Measurements from ENCODE around the gene SSPN.

The SSPN gene

DNA sequence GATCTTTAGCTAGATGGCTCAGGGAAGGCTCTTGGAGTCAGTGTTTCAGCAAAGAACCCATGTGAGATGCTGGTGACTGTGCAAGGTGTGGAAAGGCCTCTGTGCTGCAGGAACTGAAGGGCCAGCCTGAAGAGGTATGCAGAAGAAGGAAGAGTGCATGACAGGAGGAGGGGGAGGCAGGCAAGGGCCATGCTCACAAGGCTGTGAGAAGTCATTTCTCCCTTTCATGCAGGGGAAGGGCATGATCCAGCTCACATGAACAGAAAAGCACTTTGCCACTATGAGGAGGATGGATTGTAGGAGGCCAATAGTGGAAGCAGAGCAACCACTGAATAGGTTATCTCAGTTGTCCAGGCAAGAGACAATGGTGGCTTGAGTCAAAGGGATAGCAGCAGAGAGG, 83.7 kb downstream of the SSPN start:
- Histone ChIP-seq H3K27ac (no peak overlapping the region), H3K36me3 (no peaks in the 10 kb centered on the region), H3K27me3 (ENCODE audit: insufficient read depth, low read depth, severe bottlenecking) (no peaks in the 10 kb centered on the region), H3K9me3 (ENCODE audit: severe bottlenecking) (no peaks in the 10 kb centered on the region), H3K4me3 (ENCODE audit: low read depth, low read length) (no peak overlapping the region)
- TF ChIP-seq, protein P1, sequence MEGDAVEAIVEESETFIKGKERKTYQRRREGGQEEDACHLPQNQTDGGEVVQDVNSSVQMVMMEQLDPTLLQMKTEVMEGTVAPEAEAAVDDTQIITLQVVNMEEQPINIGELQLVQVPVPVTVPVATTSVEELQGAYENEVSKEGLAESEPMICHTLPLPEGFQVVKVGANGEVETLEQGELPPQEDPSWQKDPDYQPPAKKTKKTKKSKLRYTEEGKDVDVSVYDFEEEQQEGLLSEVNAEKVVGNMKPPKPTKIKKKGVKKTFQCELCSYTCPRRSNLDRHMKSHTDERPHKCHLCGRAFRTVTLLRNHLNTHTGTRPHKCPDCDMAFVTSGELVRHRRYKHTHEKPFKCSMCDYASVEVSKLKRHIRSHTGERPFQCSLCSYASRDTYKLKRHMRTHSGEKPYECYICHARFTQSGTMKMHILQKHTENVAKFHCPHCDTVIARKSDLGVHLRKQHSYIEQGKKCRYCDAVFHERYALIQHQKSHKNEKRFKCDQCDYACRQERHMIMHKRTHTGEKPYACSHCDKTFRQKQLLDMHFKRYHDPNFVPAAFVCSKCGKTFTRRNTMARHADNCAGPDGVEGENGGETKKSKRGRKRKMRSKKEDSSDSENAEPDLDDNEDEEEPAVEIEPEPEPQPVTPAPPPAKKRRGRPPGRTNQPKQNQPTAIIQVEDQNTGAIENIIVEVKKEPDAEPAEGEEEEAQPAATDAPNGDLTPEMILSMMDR (IDR thresholded peaks at IDR 0.05; ENCODE audit: low read depth, low read length): no peak
- DNase-seq: no peak

DNA sequence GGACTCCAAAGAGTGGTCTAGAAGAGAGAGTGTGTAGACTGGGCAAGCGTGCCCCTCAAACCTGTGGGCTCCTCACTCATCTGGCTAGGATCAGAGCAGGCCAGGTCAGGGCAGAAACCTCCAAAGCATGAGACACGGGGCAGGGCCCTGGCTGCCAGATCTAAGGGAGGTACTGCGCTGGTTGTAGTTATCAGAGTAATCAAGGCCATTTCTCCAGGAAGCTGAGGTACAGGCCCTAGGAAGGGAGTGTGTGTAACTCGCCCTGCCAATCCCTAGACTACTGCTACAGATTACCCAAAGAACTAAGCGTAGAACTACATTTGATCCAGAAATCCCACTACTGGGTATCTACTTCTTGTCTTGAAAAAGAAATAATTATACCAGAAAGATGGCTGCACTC, 84.5 kb downstream of the SSPN start:
- TF ChIP-seq, protein P1 (IDR thresholded peaks at IDR 0.05; ENCODE audit: low read depth, low read length): no peak
- no peaks in the 10 kb centered on the region for H3K27me3 ChIP-seq (ENCODE audit: insufficient read depth, low read depth, severe bottlenecking)
- no peaks in the 10 kb centered on the region for H3K36me3 ChIP-seq
- H3K4me3 ChIP-seq (ENCODE audit: low read depth, low read length): no peak overlapping the region
- H3K9me3 ChIP-seq (ENCODE audit: severe bottlenecking): no peaks in the 10 kb centered on the region
- DNase-seq: no peak
- no peak overlapping the region for H3K27ac ChIP-seq

DNA sequence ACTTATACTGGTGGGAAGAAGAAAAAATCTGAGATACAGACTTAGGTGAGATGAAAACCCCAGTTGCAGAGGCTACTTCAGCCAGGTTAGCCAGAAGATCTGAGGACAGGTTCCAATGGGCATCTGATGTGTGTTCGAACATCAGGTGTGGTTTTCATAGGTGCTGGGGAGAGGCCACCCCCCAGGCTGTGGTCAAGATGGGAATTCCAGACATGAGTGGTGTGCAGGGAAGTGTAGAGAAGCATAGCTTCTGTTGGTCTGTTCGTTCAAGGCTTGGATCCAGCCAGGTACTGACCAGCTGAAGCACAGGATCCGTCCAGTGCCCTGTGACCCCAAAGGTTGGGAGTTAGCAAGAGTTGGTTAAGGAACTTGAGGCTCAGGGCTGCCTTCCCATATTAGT, 85.5 kb downstream of the SSPN start:
- Histone ChIP-seq H3K9me3 (ENCODE audit: severe bottlenecking) (no peaks in the 10 kb centered on the region), H3K36me3 (no peaks in the 10 kb centered on the region), H3K27ac (no peak overlapping the region), H3K27me3 (ENCODE audit: insufficient read depth, low read depth, severe bottlenecking) (no peaks in the 10 kb centered on the region), H3K4me3 (ENCODE audit: low read depth, low read length) (no peak overlapping the region)
- TF ChIP-seq, protein P1 (IDR thresholded peaks at IDR 0.05; ENCODE audit: low read depth, low read length): no peak
- DNase-seq: no peak

DNA sequence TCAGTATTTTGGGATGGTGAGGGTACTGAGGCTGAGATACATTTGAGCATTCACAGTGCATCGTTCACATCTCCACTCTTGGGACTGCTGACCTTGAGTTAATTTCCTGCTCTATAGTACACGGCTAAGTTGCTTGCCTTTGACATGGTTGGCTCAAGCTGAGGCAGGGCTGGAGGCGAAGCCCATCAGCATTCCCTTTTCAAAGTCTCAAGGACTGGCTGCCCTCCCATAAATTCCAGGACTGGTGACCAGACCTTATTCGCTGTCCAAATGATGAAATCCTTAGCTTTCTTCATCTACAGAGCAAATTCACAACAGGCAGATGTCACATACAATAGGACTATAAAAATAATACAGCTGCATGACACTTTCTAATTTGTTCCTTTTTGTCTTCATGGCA, 85.9 kb downstream of the SSPN start:
- no peak for DNase-seq
- H3K27ac ChIP-seq: no peak overlapping the region
- TF ChIP-seq, protein P1 (IDR thresholded peaks at IDR 0.05; ENCODE audit: low read depth, low read length): no peak
- H3K9me3 ChIP-seq (ENCODE audit: severe bottlenecking): no peaks in the 10 kb centered on the region
- no peak overlapping the region for H3K4me3 ChIP-seq (ENCODE audit: low read depth, low read length)
- H3K36me3 ChIP-seq: no peaks in the 10 kb centered on the region
- H3K27me3 ChIP-seq (ENCODE audit: insufficient read depth, low read depth, severe bottlenecking): no peaks in the 10 kb centered on the region

DNA sequence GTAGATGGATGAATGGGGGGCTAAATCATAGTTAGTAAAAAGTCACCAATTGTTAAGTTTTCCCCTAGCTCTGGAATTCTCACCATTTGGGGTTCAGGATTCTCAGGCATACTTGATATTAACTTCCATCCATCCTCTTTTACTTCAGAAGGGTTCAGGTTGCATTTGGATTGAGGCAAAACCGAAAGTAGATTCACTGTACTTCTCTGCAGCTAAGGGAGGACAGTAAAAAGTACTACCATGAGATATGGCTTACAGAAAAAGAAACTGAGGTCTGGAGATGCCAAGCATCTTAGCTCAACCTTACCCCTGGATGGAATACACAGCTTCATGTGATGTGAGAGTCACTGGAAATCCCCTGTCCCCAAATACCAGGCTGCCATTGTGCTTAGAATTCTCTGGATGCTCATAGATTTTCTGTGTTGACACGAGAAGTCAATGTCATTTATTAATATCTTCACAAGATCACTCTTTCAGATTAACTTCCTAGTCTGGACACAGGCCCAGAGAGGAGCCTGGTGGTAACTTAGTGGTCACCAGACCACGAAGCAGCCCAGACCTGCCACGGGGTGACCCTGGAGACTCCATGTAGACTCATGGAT, 87.1 kb downstream of the SSPN start:
- H3K9me3 ChIP-seq (ENCODE audit: severe bottlenecking): no peaks in the 10 kb centered on the region
- no peak overlapping the region for H3K4me3 ChIP-seq (ENCODE audit: low read depth, low read length)
- H3K27me3 ChIP-seq (ENCODE audit: insufficient read depth, low read depth, severe bottlenecking): no peaks in the 10 kb centered on the region
- no peaks in the 10 kb centered on the region for H3K36me3 ChIP-seq
- H3K27ac ChIP-seq: no peak overlapping the region
- TF ChIP-seq, protein P1 (IDR thresholded peaks at IDR 0.05; ENCODE audit: low read depth, low read length): no peak
- no peak for DNase-seq

DNA sequence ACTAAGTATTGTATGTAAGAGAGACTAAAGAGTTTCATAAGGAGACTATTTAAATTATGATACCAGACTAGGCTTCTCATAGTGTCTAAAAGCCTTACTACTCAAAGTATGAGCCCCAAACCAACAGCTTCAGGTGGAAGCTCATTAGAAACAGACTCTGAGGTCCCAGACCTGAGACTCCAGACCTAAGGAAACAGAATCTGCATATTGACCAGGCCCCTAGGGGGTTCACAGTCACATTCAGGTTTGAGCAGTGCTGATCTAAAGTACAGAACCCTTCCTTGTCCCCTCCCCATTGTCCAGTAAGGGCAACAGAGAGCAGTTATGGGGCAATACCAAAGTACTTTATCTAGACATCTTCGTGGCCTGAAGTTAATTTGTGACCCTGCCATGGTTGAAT, 87.7 kb downstream of the SSPN start:
- TF ChIP-seq, protein P1 (IDR thresholded peaks at IDR 0.05; ENCODE audit: low read depth, low read length): no peak
- Histone ChIP-seq H3K9me3 (ENCODE audit: severe bottlenecking) (no peaks in the 10 kb centered on the region), H3K36me3 (no peaks in the 10 kb centered on the region), H3K27ac (no peak overlapping the region), H3K4me3 (ENCODE audit: low read depth, low read length) (no peak overlapping the region), H3K27me3 (ENCODE audit: insufficient read depth, low read depth, severe bottlenecking) (no peaks in the 10 kb centered on the region)
- DNase-seq: no peak

Data from WERI-Rb-1 (cell line).